H1 (cell line): ENCODE data around the gene SUSD1. TPM values are rescaled to one million over a fixed set of nuclear protein-coding genes. Genes with fewer than 3 reads are reported as not detected.

Experiments used
- CTCF ChIA-PET: fragments of 300-600 bp; sonication (Branson Sonifier 250); formaldehyde crosslinking; loops from one replicate; lab custom pipeline; 2021; ENCODE audit not compliant: partially characterized antibody; lab: Charles Lee
- POLR2A ChIA-PET: fragments of 300-600 bp; sonication (Branson Sonifier 250); formaldehyde crosslinking; loops from one replicate; lab custom pipeline; 2021; ENCODE audit warnings: inconsistent platforms; ENCODE audit not compliant: partially characterized antibody; lab: Charles Lee
- DNase-seq, 2 experiments: peaks; one replicate each; pipeline versions ENCODE4 v3.0.0 to v3.0.0-alpha.2; 2010 to 2022; ENCODE audit warnings: low spot score in 2 of 2, low read depth in 1 of 2, mixed read lengths in 1 of 2
- FAIRE-seq: peaks from 2 replicates; lab custom pipeline; 2011; peaks lifted over from hg19 to GRCh38; lab: Jason Lieb, UNC
- H2AFZ ChIP-seq: 2 replicates; pipeline ENCODE4 v1.8.1; 2012; ENCODE audit warnings: low read length, inconsistent platforms
- H2AK5ac ChIP-seq: 2 replicates; pipeline ENCODE4 v1.6.1; 2013; ENCODE audit warnings: low read depth, low read length
- H2BK120ac ChIP-seq: replicated peaks from 2 replicates; pipeline ENCODE3; 2013; ENCODE audit warnings: low read depth, low read length, inconsistent platforms
- H2BK12ac ChIP-seq: 2 replicates; pipeline ENCODE4 v1.6.1; 2013; ENCODE audit warnings: low read depth, low read length
- H2BK15ac ChIP-seq: 2 replicates; pipeline ENCODE4 v1.6.1; 2013; ENCODE audit warnings: low read length
- H2BK20ac ChIP-seq: 2 replicates; pipeline ENCODE4 v1.6.1; 2013; ENCODE audit warnings: low read length
- H2BK5ac ChIP-seq: 2 replicates; pipeline ENCODE4 v1.6.1; 2013; ENCODE audit warnings: low read depth, low read length
- H3K14ac ChIP-seq: 2 replicates; pipeline ENCODE4 v1.6.1; 2013; ENCODE audit warnings: inconsistent platforms; ENCODE audit not compliant: insufficient read length
- H3K18ac ChIP-seq: 2 replicates; pipeline ENCODE4 v1.6.1; 2013; ENCODE audit warnings: low read length; ENCODE audit errors: extremely low read depth
- H3K23ac ChIP-seq: 2 replicates; pipeline ENCODE4 v1.6.1; 2013; ENCODE audit warnings: inconsistent platforms; ENCODE audit not compliant: insufficient read length
- H3K23me2 ChIP-seq: 2 replicates; pipeline ENCODE4 v1.6.1; 2013; ENCODE audit warnings: low read depth, low read length
- H3K27ac ChIP-seq: 2 replicates; pipeline ENCODE4 v1.6.1; 2011; ENCODE audit warnings: low read depth, low read length, inconsistent platforms
- H3K27me3 ChIP-seq, 4 experiments: replicated peaks in 1 of 4; 1 replicate in 1 of 4; 2 replicates in 3 of 4; pipeline versions ENCODE4 v1.6.1 to v1.8.1; 2011 to 2013; ENCODE audit warnings: low read length in 3 of 4, mild to moderate bottlenecking in 3 of 4, inconsistent platforms in 2 of 4, mixed read lengths in 2 of 4, moderate library complexity in 1 of 4; ENCODE audit not compliant: control insufficient read depth in 3 of 4, insufficient read depth in 3 of 4; ENCODE audit errors: extremely low read depth in 1 of 4
- H3K36me3 ChIP-seq, 4 experiments: 2 replicates each; pipeline versions ENCODE4 v1.6.1 to v1.8.1; 2011 to 2013; ENCODE audit warnings: mild to moderate bottlenecking in 4 of 4, low read length in 3 of 4, moderate library complexity in 2 of 4, control low read depth in 1 of 4, inconsistent platforms in 1 of 4; ENCODE audit not compliant: insufficient read depth in 4 of 4, control insufficient read depth in 2 of 4
- H3K4ac ChIP-seq: replicated peaks from 2 replicates; pipeline ENCODE3; 2013; ENCODE audit warnings: low read length, low read depth, mixed read lengths, inconsistent platforms; ENCODE audit not compliant: insufficient read length
- H3K4me1 ChIP-seq, 4 experiments: replicated peaks in 1 of 4; 1 replicate in 1 of 4; 2 replicates in 3 of 4; pipeline versions ENCODE4 v1.6.1 to v1.8.1; 2011 to 2013; ENCODE audit warnings: low read length in 3 of 4, inconsistent platforms in 2 of 4, mixed read lengths in 1 of 4; ENCODE audit not compliant: insufficient read depth in 4 of 4, control insufficient read depth in 3 of 4
- H3K4me2 ChIP-seq, 2 experiments: 2 replicates each; pipeline versions ENCODE4 v1.6.1 to v1.8.1; 2011 to 2013; ENCODE audit warnings: low read depth in 2 of 2, low read length in 2 of 2, control low read depth in 1 of 2, inconsistent platforms in 1 of 2, mild to moderate bottlenecking in 1 of 2; ENCODE audit not compliant: insufficient read depth in 1 of 2
- H3K4me3 ChIP-seq, 4 experiments: fragments of 200-600, 300-600 bp in 1 of 4; sonication (generic), shearing (Covaris generic), sonication (Bioruptor Twin) in 1 of 4; 2 replicates each; pipeline versions ENCODE4 v1.5.1 to v1.8.1; 2011 to 2016; ENCODE audit warnings: low read length in 4 of 4, low read depth in 3 of 4, control low read depth in 2 of 4, inconsistent platforms in 2 of 4, mild to moderate bottlenecking in 2 of 4, mixed read lengths in 1 of 4, moderate library complexity in 1 of 4; ENCODE audit not compliant: insufficient read depth in 2 of 4; ENCODE audit errors: extremely low read depth in 1 of 4
- H3K56ac ChIP-seq: replicated peaks from 2 replicates; pipeline ENCODE3; 2013; ENCODE audit warnings: low read depth, mild to moderate bottlenecking, mixed read lengths, low read length, inconsistent platforms; ENCODE audit not compliant: insufficient read length
- H3K79me1 ChIP-seq: 2 replicates; pipeline ENCODE4 v1.6.1; 2013; ENCODE audit warnings: low read depth, low read length, control low read depth
- H3K79me2 ChIP-seq, 2 experiments: 2 replicates each; pipeline versions ENCODE4 v1.6.1 to v1.8.1; 2012 to 2013; ENCODE audit warnings: low read length in 2 of 2, mild to moderate bottlenecking in 2 of 2, inconsistent platforms in 1 of 2; ENCODE audit not compliant: insufficient read depth in 2 of 2, control insufficient read depth in 1 of 2
- H3K9ac ChIP-seq, 4 experiments: replicated peaks in 1 of 4; 1 replicate in 1 of 4; 2 replicates in 3 of 4; pipeline versions ENCODE4 v1.6.1 to v1.8.1; 2011 to 2013; ENCODE audit warnings: low read depth in 3 of 4, low read length in 3 of 4, control low read depth in 2 of 4, mild to moderate bottlenecking in 2 of 4, moderate library complexity in 2 of 4, inconsistent platforms in 1 of 4; ENCODE audit errors: extremely low read depth in 1 of 4
- H3K9me3 ChIP-seq, 2 experiments: 2 replicates each; pipeline versions ENCODE4 v1.6.1 to v1.8.1; 2012 to 2013; ENCODE audit warnings: mild to moderate bottlenecking in 2 of 2, moderate library complexity in 2 of 2, control low read depth in 1 of 2, inconsistent platforms in 1 of 2, low read depth in 1 of 2, low read length in 1 of 2, mixed read lengths in 1 of 2; ENCODE audit not compliant: insufficient read depth in 2 of 2
- H4K20me1 ChIP-seq, 2 experiments: replicated peaks in 1 of 2; 2 replicates each; pipeline versions ENCODE3 to v1.8.1; 2011 to 2013; ENCODE audit warnings: inconsistent platforms in 2 of 2, low read length in 2 of 2, mild to moderate bottlenecking in 1 of 2; ENCODE audit not compliant: insufficient read depth in 2 of 2, control insufficient read depth in 1 of 2
- H4K5ac ChIP-seq: 2 replicates; pipeline ENCODE4 v1.6.1; 2013; ENCODE audit warnings: low read length, low read depth, mixed read lengths, inconsistent platforms; ENCODE audit not compliant: insufficient read length
- H4K8ac ChIP-seq: 2 replicates; pipeline ENCODE4 v1.8.0; 2013; ENCODE audit warnings: mild to moderate bottlenecking, moderate library complexity, low read length, inconsistent platforms; ENCODE audit not compliant: insufficient read depth; ENCODE audit errors: extremely low read depth
- H4K91ac ChIP-seq: replicated peaks from 2 replicates; pipeline ENCODE3; 2013; ENCODE audit warnings: low read length, mixed read lengths, inconsistent platforms; ENCODE audit not compliant: insufficient read length
- CTBP2 ChIP-seq: IDR thresholded peaks from 2 replicates; pipeline ENCODE4 v1.7.0; 2011; ENCODE audit warnings: borderline replicate concordance, mild to moderate bottlenecking, moderate library complexity, mixed read lengths, low read length; ENCODE audit not compliant: insufficient read depth, insufficient read length
- EP300 ChIP-seq, 2 experiments: IDR thresholded peaks; 1 replicate in 1 of 2; 2 replicates in 1 of 2; pipeline ENCODE4 v1.6.1; 2011 to 2012; ENCODE audit warnings: low read depth in 2 of 2, low read length in 2 of 2, mild to moderate bottlenecking in 2 of 2, borderline replicate concordance in 1 of 2, inconsistent platforms in 1 of 2, moderate library complexity in 1 of 2
- JUN ChIP-seq: IDR thresholded peaks from 2 replicates; pipeline ENCODE4 v1.6.1; 2011; ENCODE audit warnings: low read depth, mild to moderate bottlenecking, improper control_type of control experiment, low read length
- MAFK ChIP-seq: IDR thresholded peaks from 2 replicates; pipeline ENCODE4 v1.6.1; 2012; ENCODE audit warnings: low read depth, mild to moderate bottlenecking, improper control_type of control experiment, low read length
- POLR2A ChIP-seq, 2 experiments: IDR thresholded peaks; 1 replicate in 1 of 2; 2 replicates in 1 of 2; pipeline ENCODE4 v1.6.1; 2011; ENCODE audit warnings: low read depth in 2 of 2, low read length in 2 of 2, mild to moderate bottlenecking in 2 of 2; ENCODE audit errors: control extremely low read depth in 1 of 2
- RAD21 ChIP-seq, 2 experiments: IDR thresholded peaks in 1 of 2; conservative IDR thresholded peaks in 1 of 2; 2 replicates each; pipeline ENCODE4 v1.6.1; 2011; ENCODE audit warnings: low read depth in 2 of 2, low read length in 2 of 2, improper control_type of control experiment in 1 of 2, inconsistent platforms in 1 of 2, mild to moderate bottlenecking in 1 of 2, moderate library complexity in 1 of 2
- RBBP5 ChIP-seq: IDR thresholded peaks from 2 replicates; pipeline ENCODE4 v1.7.1; 2012; ENCODE audit warnings: low read depth, mild to moderate bottlenecking, inconsistent platforms, low read length, moderate library complexity, borderline replicate concordance
- RNF2 ChIP-seq: fragments of 200-900, 300-1000 bp; sonication (generic); IDR thresholded peaks from 2 replicates; pipeline ENCODE4 v1.7.1; 2016; ENCODE audit warnings: borderline replicate concordance, low read depth, mild to moderate bottlenecking, antibody characterized with exemption, low read length; ENCODE audit not compliant: poor library complexity, severe bottlenecking; ENCODE audit errors: missing control alignments
- SIRT6 ChIP-seq: IDR thresholded peaks from one replicate; pipeline ENCODE4 v1.7.1; 2012; ENCODE audit warnings: low read length, inconsistent platforms
- SUZ12 ChIP-seq: fragments of 200-600 bp; sonication (generic); IDR thresholded peaks from 2 replicates; pipeline ENCODE4 v1.6.1; 2012; ENCODE audit warnings: mild to moderate bottlenecking, inconsistent platforms, low read length, moderate library complexity, mixed read lengths
- TBP ChIP-seq: IDR thresholded peaks from 2 replicates; pipeline ENCODE4 v1.6.1; 2011; ENCODE audit warnings: low read depth, low read length, improper control_type of control experiment
- polyA plus RNA-seq, 7 experiments: library from polyadenylated mRNA; depleted of rRNA in 3 of 7; stranded (reverse) in 5 of 7; unstranded in 2 of 7; fragments of >200 nt in 5 of 7; fragments of 200-250 nt in 2 of 7; gene quantifications; 1 replicate in 5 of 7; 2 replicates in 1 of 7; 4 replicates in 1 of 7; pipeline versions ENCODE4 v1.2.1 to v1.2.3, GENCODE V29; 2011 to 2013; ENCODE audit warnings: missing spikeins in 2 of 7, mixed read lengths in 2 of 7
- total RNA-seq: library from RNA; stranded (reverse); fragmentation: NEBNext Ultra II Directional; extraction: Animal tissue kit (Norgen Biotek cat#: 25700); gene quantifications from 2 replicates; pipeline ENCODE4 v1.2.1, GENCODE V29; 2021

SUSD1 gene
- total and polyA plus RNA-seq, 2 of the 8 experiments (the other 6 are each of a cell fraction or from before 2014, with no cell fraction given), result 2.8 to 7.2 TPM

- Histone ChIP-seq H3K4ac (no peak overlapping the region), H3K79me1 (no peaks in the 10 kb centered on the region), H2BK120ac (no peak overlapping the region), H4K5ac (no peak overlapping the region), H4K8ac (no peak overlapping the region), H2AK5ac (no peak overlapping the region), H3K36me3 (no peaks in the 10 kb centered on the region), H4K20me1 (no peaks in the 10 kb centered on the region), H3K23ac (no peak overlapping the region), H3K56ac (no peak overlapping the region), H3K23me2 (no peaks in the 10 kb centered on the region), H3K9me3 (no peaks in the 10 kb centered on the region), H3K79me2 (no peaks in the 10 kb centered on the region), H3K14ac (no peak overlapping the region), H2BK20ac (no peak overlapping the region), H3K4me1 (no peaks in the 10 kb centered on the region), H2BK15ac (no peak overlapping the region), H3K4me2 (no peak overlapping the region), H3K27ac (no peak overlapping the region), H2BK5ac (no peak overlapping the region), H2BK12ac (no peak overlapping the region), H2AFZ (no peak overlapping the region), H3K9ac (no peak overlapping the region), H3K4me3 (no peak overlapping the region), H3K18ac (no peak overlapping the region), H4K91ac (no peak overlapping the region), H3K27me3 (no peaks in the 10 kb centered on the region)
- ChIA-PET POLR2A (no interaction called here), CTCF (no interaction called here)
- DNase-seq (no peak), FAIRE-seq (no peak)
- TF ChIP-seq TBP, result no peak
- TF ChIP-seq RNF2, result no peak
- TF ChIP-seq RAD21 (IDR thresholded peaks at IDR 0.05 in 1 of 2, conservative IDR thresholded peaks at IDR 0.05 in 1 of 2; ENCODE audit: low read depth in 2 of 2, low read length in 2 of 2), result no peak
- no peak for TF ChIP-seq POLR2A (IDR thresholded peaks at IDR 0.05; ENCODE audit: control extremely low read depth in 1 of 2, low read depth in 2 of 2, low read length in 2 of 2)
- TF ChIP-seq MAFK, result no peak
- TF ChIP-seq SIRT6, result no peak
- TF ChIP-seq SUZ12, result no peak
- TF ChIP-seq JUN, result no peak
- TF ChIP-seq RBBP5, result no peak
- TF ChIP-seq EP300 (IDR thresholded peaks at IDR 0.05; ENCODE audit: borderline replicate concordance in 1 of 2, low read depth in 2 of 2, low read length in 2 of 2), result no peak
- no peak for TF ChIP-seq CTBP2
Observed at GRCh38 chr9:111991179-111991578, 183.9 kb downstream of the SUSD1 start.
